Uterus (tissue), 2 donors: ENCODE measurements around the gene GRK5.

Experiments used
- POLR2A ChIP-seq, 2 donors: fragments of 450-650 bp; IDR thresholded peaks; one replicate each; pipeline ENCODE4 v1.6.1; 2016; ENCODE audit warnings: antibody characterized with exemption in 2 of 2, mild to moderate bottlenecking in 1 of 2, moderate library complexity in 1 of 2
- TF ChIP-seq, protein P1 (sequence below), 4 experiments: fragments of 200-600 bp in 2 of 4; fragments of 450-650 bp in 2 of 4; sonication (generic) in 2 of 4; IDR thresholded peaks; one replicate each; pipeline ENCODE4 v1.5.1; 2016 to 2019; ENCODE audit warnings: antibody characterized with exemption in 4 of 4, mild to moderate bottlenecking in 2 of 4, moderate library complexity in 1 of 4

DNA sequence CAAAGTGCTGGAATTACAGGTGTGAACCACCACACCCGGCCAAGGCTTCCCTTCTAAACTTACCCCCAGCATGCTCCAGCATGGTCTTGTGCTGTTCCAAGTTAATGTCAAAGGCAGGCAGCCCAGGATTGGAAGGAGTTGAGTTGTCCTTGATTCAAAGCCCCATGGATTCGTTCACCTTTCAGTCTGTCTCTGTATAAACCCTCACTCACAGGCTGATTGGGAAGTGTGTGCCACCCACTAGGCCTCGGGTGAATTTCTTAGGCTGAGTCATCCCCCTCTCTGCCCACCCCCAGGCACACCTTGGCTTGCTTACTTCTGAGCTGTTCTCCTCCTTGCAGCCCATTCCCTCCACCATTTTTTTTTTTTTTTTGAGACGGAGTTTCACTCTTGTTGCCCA lies 15.5 kb upstream of the GRK5 start:
- no peak for TF ChIP-seq POLR2A (IDR thresholded peaks at IDR 0.05)
- TF ChIP-seq, protein P1, sequence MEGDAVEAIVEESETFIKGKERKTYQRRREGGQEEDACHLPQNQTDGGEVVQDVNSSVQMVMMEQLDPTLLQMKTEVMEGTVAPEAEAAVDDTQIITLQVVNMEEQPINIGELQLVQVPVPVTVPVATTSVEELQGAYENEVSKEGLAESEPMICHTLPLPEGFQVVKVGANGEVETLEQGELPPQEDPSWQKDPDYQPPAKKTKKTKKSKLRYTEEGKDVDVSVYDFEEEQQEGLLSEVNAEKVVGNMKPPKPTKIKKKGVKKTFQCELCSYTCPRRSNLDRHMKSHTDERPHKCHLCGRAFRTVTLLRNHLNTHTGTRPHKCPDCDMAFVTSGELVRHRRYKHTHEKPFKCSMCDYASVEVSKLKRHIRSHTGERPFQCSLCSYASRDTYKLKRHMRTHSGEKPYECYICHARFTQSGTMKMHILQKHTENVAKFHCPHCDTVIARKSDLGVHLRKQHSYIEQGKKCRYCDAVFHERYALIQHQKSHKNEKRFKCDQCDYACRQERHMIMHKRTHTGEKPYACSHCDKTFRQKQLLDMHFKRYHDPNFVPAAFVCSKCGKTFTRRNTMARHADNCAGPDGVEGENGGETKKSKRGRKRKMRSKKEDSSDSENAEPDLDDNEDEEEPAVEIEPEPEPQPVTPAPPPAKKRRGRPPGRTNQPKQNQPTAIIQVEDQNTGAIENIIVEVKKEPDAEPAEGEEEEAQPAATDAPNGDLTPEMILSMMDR (IDR thresholded peaks at IDR 0.05): no peak
